ENCODE results near the gene ACIN1. TPM values are rescaled to one million over a fixed set of nuclear protein-coding genes. Genes with fewer than 3 reads are reported as not detected.
A peak's percentile ranks its signal among the peaks of the same experiment; 100 is the strongest.

Gene ACIN1
- total RNA-seq, 1 donor from 2014 or later: 83.4 TPM

DNA sequence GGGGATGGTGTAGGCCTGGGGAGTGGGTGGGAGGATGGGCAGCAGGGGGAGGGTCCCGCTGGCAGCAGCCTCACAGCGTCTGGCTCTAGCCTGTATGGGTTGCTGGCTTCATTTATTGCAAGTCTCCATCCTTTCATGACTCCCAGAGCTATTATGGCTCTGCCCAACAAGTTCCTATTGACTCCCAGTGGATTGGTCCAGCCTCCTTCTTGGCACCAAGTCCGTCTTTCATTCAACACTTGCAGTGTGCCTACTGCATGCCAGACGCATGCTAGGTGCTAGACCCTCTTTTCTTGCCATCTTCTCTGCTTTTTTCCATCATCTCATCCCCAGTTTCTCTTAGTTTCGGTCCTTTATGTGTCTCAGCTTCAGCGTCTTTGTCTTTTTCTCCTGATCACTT lies 51.8 kb downstream of the ACIN1 start:
- TF ChIP-seq, protein P1, sequence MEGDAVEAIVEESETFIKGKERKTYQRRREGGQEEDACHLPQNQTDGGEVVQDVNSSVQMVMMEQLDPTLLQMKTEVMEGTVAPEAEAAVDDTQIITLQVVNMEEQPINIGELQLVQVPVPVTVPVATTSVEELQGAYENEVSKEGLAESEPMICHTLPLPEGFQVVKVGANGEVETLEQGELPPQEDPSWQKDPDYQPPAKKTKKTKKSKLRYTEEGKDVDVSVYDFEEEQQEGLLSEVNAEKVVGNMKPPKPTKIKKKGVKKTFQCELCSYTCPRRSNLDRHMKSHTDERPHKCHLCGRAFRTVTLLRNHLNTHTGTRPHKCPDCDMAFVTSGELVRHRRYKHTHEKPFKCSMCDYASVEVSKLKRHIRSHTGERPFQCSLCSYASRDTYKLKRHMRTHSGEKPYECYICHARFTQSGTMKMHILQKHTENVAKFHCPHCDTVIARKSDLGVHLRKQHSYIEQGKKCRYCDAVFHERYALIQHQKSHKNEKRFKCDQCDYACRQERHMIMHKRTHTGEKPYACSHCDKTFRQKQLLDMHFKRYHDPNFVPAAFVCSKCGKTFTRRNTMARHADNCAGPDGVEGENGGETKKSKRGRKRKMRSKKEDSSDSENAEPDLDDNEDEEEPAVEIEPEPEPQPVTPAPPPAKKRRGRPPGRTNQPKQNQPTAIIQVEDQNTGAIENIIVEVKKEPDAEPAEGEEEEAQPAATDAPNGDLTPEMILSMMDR (IDR thresholded peaks at IDR 0.05; ENCODE audit: insufficient read depth, low read length, poor library complexity, severe bottlenecking): no peak
- no peaks in the 10 kb centered on the region for H3K36me3 ChIP-seq (ENCODE audit: control insufficient read depth, insufficient read depth, low read length)
- no peak for DNase-seq (ENCODE audit: low read depth)
- no peaks in the 10 kb centered on the region for H3K27me3 ChIP-seq (ENCODE audit: control insufficient read depth, insufficient read depth, low read length)
- no peak overlapping the region for H3K4me3 ChIP-seq (ENCODE audit: low read depth, low read length)

DNA sequence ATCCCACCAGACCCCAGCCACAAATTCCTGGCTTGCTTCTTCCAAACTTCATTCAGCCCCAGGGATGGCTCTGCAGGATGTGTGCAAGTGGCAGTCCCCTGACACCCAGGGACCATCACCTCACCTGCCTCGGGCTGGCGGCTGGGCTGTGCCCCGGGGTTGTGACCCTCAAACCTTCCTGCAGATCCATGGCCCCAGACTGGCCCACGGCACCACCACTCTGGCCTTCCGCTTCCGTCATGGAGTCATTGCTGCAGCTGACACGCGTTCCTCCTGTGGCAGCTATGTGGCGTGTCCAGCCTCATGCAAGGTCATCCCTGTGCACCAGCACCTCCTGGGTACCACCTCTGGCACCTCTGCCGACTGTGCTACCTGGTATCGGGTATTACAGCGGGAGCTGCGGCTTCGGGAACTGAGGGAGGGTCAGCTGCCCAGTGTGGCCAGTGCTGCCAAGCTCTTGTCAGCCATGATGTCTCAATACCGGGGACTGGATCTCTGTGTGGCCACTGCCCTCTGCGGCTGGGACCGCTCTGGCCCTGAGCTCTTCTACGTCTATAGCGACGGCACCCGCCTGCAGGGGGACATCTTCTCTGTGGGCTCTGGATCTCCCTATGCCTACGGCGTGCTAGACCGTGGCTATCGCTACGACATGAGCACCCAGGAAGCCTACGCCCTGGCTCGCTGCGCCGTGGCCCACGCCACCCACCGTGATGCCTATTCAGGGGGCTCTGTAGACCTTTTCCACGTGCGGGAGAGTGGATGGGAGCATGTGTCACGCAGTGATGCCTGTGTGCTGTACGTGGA lies 52.6 kb downstream of the ACIN1 start, which contains the start of gene PSMB11:
Gene PSMB11, plus strand, starts transcription at position 51 of the 804 bp plus-strand sequence. Its CDS starts 14 bp downstream, at position 65.
- TF ChIP-seq, protein P1 (IDR thresholded peaks at IDR 0.05; ENCODE audit: insufficient read depth, low read length, poor library complexity, severe bottlenecking): no peak
- Histone ChIP-seq H3K36me3 (ENCODE audit: control insufficient read depth, insufficient read depth, low read length) (no peaks in the 10 kb centered on the region), H3K4me3 (ENCODE audit: low read depth, low read length) (no peak within 1 kb of the TSS), H3K27me3 (ENCODE audit: control insufficient read depth, insufficient read depth, low read length) (no peaks in the 10 kb centered on the region)
- DNase-seq (ENCODE audit: low read depth): no peak

DNA sequence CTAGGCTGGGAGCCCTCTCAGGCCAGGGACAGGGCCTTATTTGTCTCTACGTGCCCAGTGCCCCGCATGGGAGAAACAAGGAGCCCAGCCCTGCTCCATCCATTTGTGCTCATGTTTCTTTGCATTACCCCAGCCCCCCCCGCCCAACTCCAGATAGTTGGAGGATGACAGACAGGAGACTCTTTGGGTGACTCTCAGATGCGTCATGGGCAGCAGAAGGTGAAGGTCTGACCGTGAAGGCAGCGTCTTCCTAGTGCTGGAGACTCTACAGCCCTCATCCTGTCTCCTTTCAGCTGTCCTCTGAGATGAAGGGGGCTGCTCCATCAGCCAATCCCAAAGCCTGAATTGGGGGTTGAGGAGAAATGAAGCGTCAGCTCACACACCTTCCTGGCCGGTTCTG lies 53.2 kb downstream of the ACIN1 start:
- DNase-seq (ENCODE audit: low read depth): no peak
- Histone ChIP-seq H3K36me3 (ENCODE audit: control insufficient read depth, insufficient read depth, low read length) (no peaks in the 10 kb centered on the region), H3K27me3 (ENCODE audit: control insufficient read depth, insufficient read depth, low read length) (no peaks in the 10 kb centered on the region)

DNA sequence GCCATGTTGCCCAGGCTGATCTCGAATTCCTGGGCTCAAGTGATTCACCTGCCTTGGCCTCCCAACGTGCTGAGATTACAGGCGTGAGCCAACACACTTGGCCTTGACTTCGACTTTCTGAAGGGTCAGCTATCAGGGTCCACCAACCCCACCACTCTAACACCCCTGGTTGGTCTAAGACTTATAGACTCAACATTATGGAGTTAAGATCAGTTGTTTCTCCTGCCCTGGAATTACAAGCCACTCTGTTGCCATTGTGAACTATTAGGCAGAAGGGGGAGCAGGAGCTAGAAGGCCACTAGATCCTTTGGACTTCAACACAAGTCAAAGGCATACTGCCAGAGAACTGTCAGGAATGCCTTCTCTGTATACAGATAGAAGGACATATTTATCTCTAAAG lies 54.8 kb downstream of the ACIN1 start:
- H3K36me3 ChIP-seq (ENCODE audit: control insufficient read depth, insufficient read depth, low read length): no peaks in the 10 kb centered on the region
- H3K4me3 ChIP-seq (ENCODE audit: low read depth, low read length): no peak overlapping the region
- no peaks in the 10 kb centered on the region for H3K27me3 ChIP-seq (ENCODE audit: control insufficient read depth, insufficient read depth, low read length)
- TF ChIP-seq, protein P1 (IDR thresholded peaks at IDR 0.05; ENCODE audit: insufficient read depth, low read length, poor library complexity, severe bottlenecking): no peak
- no peak for DNase-seq (ENCODE audit: low read depth)

More for the DNA sequence above, 53.2 kb downstream of the ACIN1 start:
- TF ChIP-seq, protein P1 (IDR thresholded peaks at IDR 0.05; ENCODE audit: insufficient read depth, low read length, poor library complexity, severe bottlenecking): no peak
- H3K4me3 ChIP-seq (ENCODE audit: low read depth, low read length): no peak overlapping the region

DNA sequence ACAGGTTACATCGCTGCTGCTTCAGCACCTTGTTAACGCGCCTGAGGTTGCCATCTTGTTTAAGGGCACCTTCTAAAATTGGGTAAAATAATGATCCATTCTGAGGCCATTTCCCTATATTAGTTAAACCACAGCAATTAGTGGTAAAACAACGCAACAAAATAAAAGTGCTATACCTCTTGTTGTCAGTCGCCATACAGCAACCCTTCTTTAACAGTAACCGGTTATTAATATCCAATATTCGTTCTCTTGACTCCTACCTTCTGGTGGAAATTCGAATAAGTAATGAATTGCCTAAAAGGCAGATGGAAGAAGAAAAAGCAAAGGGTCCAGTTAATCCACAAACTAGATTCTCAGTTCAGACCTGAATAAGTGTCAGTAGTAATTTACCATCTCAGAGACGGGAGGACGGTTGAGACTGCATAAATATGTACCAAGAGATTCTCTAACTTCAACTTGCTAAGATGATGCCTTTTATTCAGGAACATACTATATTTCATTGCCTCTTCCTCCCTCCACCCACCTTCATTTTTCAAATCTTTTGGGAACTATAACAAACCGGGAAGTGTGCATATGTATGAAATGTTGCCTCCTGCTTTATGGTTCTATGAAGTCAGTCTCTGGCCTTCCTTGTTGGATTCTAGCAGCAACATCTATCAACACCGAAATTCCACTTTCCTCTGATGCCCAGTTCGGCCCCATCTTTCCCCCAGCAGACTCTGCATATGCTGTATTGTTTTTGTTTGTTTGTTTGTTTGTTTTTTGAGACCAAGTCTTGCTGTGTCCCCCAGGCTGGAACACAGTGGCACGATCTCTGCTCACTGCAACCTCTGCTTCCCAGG lies 59.4 kb downstream of the ACIN1 start:
- peaks cover 3% of the 10 kb centered on the region for H3K36me3 ChIP-seq (ENCODE audit: control insufficient read depth, insufficient read depth, low read length)
- TF ChIP-seq, protein P1 (IDR thresholded peaks at IDR 0.05; ENCODE audit: insufficient read depth, low read length, poor library complexity, severe bottlenecking): no peak
- peak overlapping the region; percentile 81 for H3K4me3 ChIP-seq (ENCODE audit: low read depth, low read length)
- no peaks in the 10 kb centered on the region for H3K27me3 ChIP-seq (ENCODE audit: control insufficient read depth, insufficient read depth, low read length)
- no peak for DNase-seq (ENCODE audit: low read depth)

Measured in kidney epithelial cell (primary cell).